NCI-H1105 (cell line): ENCODE results near the gene CD93.

Experiments used
- DNase-seq: peaks from one replicate; lab custom pipeline; 2025; lab: John Stamatoyannopoulos, UW

The CD93 gene, protein sequence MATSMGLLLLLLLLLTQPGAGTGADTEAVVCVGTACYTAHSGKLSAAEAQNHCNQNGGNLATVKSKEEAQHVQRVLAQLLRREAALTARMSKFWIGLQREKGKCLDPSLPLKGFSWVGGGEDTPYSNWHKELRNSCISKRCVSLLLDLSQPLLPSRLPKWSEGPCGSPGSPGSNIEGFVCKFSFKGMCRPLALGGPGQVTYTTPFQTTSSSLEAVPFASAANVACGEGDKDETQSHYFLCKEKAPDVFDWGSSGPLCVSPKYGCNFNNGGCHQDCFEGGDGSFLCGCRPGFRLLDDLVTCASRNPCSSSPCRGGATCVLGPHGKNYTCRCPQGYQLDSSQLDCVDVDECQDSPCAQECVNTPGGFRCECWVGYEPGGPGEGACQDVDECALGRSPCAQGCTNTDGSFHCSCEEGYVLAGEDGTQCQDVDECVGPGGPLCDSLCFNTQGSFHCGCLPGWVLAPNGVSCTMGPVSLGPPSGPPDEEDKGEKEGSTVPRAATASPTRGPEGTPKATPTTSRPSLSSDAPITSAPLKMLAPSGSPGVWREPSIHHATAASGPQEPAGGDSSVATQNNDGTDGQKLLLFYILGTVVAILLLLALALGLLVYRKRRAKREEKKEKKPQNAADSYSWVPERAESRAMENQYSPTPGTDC

DNA sequence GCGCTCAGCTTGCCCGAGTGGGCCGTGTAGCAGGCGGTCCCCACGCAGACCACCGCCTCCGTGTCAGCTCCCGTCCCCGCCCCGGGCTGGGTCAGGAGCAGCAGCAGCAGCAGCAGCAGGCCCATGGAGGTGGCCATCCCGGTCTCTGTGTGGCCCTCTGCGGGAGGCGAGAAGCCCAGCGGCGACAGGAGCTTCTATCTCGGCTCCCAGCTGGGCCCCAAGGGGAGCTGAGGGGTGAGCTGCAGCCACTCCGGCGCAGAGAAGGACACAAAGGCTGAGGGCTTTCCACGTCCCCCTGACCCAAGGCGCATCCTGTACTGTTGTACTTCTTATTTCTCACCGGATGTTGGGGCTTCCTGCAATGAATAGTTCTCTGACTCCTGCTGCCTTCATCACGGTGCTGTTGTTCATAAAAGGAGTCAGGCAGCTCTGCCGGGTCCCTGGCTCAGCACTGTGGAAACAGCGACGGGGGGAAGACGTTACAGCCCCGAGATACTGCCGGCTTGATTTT, at the start of gene CD93:
Gene CD93, minus strand, starts transcription at position 269 of the 511 bp plus-strand sequence. Its CDS starts 132 bp downstream, at position 137.
- DNase-seq: no peak

DNA sequence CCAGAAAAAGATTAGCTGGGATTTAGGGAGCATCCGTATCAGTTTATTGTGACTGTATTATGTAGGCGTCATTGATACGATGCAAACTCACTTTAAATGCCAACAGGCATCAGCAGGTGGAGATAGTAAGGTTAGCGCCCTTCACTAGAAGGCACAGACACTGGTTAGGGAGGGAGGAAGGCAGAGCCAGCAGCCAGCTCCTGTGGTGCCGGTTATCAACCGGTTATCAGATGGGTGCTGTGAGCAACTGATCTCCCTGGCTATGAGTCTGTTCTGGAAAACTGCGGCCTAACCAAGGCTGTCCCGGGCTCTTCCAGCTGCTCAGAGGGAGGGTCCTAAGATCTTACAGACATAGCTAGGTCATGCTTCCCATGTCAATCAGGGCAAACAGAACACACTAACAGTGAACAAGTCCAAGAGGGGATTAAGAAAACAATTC, 47.5 kb upstream of the CD93 start:
- no peak for DNase-seq

GRCh38 chr20:23132930-23133559, 46.9 kb upstream of the CD93 start:
- DNase-seq: no peak

- DNase-seq: no peak
These were observed 46.3 kb upstream of the CD93 start for GRCh38 chr20:23132293-23132929.

GRCh38 chr20:23131766-23132165, 45.6 kb upstream of the CD93 start:
- DNase-seq: no peak

DNA sequence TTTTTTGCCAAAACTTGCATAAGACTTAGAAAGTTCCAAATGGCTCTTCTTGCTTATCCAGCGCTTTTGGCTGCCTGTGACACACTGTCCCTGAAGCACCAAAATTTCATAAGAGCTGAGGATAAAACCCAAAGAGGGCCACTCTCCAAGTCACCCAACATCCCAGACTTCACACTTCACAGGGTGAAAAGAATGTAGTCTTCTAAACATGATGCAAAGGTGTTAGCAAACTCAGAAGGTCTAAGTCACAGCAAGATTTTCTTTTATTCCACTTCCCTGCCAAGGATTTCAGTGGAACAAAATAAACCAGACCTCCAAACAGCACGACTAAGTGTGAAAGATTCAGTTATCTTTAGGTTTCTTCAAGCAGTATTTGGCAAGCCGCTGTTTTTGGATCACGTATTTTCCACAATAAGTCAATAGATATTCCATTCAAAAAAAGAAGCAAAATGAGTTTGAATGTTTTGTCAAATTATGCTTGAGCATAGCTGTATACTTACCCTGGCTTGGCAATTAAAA, 44.6 kb upstream of the CD93 start:
- DNase-seq: no peak

DNA sequence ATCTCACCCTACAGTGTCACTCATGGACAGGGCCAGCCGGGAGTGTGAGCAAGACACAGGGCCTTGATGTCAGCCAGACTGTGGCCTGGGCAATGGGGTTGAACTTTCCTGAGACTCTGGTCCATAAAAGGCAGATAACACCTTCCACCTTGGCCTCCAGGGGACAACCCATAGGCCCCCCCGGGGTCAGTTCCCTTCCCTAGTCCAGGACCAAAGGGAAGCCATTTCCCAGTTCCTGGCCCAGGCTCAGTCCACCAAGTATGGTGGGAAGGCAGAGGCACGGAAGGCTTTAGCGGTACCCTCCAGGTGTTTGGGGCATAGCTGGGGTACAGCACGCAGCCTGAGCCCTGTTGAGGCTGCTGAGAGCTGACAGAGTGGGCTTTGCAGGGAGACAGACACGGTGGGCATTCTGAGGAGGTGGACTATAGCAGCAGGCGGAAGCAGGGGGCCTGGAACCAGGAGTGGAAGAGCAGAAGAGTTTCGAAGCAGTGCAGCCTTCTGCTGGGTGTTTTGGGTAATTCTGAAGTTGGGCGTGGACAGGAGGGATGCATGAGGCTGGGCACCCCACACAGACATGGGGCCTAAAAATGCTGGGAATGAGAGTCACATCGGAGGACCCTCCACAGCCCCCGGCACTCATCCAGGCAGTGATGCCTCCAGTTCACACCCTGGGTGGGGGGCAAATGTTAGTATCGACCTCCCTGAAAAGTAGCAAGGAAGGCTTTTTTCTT, 43.9 kb upstream of the CD93 start:
- DNase-seq: no peak

- DNase-seq: no peak
These were observed 43.1 kb upstream of the CD93 start for GRCh38 chr20:23129266-23129665.

DNA sequence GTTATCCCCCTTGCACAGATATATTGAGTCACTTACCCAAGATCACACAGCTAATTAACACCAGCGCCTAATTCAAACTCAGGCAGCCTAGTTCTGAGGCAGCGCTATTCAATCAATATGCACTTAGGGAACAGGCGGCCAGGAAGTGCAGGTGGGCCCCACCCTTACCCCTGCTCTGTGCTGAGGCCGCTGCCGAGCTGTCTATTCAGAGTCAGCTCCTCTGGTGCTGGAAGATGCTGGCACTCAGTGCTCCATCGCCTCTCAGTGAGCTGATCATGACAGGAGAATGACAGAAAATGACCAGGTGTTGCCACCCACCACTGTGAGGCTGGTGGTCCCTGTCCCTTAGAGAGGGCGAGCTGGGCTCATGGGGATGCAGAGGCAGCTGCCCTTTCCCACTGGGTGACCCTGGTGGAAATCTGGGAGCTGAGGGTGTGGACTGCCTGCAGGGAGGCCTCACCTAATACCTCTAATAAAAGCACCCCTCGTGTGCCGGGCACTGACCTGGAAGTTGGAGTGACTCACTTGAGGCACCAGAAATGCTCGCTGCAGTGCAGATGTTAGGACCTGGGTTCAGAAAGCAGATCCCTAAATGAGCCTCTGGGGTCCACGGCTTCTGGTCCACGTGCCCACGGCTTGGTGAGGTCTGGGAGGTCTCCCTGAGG, 42.5 kb upstream of the CD93 start:
- no peak for DNase-seq

DNA sequence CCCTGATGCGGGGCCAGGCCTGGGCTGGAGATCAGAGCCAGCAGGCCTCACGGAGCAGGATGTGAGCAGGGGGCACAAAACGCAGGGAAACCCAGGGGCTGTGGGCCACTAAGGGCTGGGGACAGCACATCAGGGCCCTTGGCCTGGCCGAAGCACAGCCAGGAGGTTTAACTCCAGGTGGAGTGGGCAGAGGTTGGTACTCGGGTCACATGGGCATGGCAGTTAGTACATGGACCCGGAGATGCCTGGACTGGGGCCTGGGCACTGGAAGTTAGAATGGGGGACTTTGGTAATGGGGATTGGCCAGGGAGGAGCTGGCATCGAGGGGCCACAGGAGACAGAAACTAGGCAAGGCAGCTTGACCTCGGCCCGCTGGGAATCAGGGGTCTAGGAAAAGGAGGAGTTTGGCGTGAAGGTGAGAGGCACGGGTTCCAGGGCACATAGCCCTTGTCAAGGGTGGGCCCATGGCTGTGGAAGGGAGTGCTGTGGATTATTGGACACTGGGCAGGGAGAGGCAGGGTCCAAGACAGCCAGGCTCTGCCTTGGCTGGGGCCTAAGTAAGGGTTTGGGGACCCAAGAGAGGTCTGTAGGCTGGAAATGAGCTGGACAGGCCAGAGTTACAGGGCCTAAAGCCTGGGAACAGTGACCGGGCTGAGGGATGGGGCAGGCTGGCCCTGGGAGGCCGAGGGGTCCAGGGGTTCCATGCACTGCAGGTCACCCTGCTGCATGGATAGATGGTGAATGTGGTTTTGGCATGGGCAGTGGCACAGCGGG, 41.6 kb upstream of the CD93 start:
- DNase-seq: no peak

GRCh38 chr20:23126281-23127061, 40.3 kb upstream of the CD93 start:
- no peak for DNase-seq

GRCh38 chr20:23125625-23126191, 39.6 kb upstream of the CD93 start:
- no peak for DNase-seq

- DNase-seq: peak; percentile 66
These were observed 39.0 kb upstream of the CD93 start for GRCh38 chr20:23125159-23125558.

- no peak for DNase-seq
These were observed 37.8 kb upstream of the CD93 start for GRCh38 chr20:23123886-23124285.

DNA sequence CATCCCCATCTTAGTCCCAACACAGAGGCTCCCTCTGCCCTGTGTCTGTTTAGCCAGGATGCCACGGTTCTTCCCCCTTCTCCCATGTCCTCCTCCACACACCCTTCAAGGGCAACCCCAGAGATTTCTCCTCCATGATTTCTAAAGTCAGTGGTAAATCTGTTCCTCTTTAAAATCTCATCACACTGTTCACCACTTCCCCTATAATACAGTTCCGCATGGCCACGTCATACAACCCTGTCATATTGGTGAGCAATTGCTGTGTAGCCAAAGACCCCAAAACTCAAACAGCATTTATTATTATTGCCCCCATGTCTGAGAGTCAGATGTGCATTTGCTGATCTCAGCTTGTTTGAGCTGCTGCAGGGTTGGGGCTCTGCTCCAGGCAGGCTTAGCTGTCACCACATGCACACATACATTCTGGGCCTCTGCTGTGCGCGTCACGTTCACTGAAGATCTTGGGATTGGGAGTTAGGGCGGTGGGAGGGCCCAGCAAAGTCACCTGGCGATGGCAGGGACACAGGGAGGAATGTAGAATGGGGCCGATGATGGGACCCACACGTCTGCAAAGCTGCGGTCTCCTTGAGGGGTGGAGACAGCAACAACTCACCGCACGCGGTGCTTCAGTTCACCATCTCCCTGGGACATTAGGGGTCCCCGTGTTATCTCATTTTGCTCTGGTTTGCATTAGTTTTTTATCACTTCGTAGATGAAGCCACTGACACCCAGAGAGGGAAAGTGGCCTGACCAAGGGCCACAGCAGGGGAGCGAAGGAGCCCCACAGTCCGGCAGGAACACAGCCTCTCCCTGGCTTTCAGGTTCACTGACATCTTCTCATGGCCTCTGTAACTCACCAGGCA, 36.9 kb upstream of the CD93 start:
- no peak for DNase-seq

DNA sequence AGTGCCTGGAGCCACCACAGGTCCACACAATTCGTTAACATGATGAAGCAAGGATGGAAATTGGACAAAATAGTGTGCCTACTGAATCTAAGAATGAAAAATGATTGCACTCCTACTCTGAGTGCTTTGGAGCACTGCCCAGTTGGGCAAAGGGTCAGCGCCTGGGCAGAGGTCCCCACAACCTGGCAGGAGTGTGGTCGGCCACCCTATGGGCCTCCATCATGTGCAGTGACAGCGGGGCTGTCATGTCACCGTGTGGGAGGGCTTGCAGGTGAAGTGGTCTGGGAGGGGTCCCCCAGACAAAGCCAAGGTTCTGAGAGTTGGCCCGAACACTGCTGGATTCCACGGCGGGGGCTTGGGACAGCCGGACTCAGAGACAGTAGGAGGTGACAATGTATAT, 36.2 kb upstream of the CD93 start:
- DNase-seq: no peak

DNA sequence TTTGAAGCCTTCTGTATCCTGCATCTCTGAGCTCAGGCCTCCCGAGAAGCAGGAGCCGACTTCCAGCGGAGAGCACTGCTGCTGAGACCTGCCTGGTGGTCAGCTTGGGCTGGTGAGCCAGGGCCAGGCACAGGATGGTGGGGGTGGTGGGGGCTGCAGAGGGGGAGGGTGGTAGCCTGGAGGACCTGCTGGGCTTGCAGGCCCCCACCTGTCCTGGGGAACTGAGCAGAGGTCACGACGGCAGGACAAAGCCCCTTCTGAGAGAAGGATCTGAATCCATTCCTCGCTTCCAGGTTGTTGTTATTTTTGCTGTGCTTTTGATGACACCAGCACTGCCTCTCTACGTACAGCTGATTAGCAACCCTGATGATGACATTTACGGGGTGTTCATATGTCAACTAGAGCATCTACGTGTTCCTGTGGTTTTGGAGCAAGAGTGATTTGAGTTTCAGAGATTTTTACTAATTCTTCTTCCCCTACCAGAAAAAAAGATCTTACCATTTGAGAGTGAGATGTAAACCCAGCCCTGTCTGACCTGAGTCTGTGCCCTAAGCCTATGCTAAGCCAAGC, 35.7 kb upstream of the CD93 start:
- no peak for DNase-seq
